ENCODE results near the gene ERBB4.

The ERBB4 gene

DNA sequence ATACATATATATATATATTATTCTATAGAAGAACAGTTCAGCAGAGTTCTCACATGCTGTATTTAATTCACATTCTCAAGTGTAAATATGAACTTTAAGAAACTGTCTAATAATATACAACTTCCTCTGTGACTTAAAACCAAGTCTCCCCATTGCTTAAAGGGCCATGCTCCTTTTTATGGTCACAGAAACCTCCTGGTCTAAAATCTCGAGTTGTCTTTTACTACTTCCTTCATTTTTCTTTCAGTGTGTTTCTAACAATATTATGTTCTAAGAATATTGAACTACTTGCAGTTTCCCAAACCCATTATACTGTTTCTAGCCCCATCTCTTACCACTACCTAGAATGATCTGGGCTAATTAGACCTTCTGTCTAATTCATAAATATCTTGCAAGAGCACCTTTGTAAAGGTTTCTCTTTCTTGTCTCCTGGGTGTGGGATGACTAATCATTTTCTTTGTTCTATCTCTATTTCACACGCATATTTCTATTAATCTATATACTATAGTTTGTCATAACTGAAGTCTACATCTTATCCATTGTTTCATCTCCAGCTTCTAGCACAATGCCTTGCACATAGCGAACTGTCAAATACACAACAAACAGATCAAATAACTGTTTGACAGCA, 48.8 kb downstream of the ERBB4 start:
- TF ChIP-seq, protein P1, sequence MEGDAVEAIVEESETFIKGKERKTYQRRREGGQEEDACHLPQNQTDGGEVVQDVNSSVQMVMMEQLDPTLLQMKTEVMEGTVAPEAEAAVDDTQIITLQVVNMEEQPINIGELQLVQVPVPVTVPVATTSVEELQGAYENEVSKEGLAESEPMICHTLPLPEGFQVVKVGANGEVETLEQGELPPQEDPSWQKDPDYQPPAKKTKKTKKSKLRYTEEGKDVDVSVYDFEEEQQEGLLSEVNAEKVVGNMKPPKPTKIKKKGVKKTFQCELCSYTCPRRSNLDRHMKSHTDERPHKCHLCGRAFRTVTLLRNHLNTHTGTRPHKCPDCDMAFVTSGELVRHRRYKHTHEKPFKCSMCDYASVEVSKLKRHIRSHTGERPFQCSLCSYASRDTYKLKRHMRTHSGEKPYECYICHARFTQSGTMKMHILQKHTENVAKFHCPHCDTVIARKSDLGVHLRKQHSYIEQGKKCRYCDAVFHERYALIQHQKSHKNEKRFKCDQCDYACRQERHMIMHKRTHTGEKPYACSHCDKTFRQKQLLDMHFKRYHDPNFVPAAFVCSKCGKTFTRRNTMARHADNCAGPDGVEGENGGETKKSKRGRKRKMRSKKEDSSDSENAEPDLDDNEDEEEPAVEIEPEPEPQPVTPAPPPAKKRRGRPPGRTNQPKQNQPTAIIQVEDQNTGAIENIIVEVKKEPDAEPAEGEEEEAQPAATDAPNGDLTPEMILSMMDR (conservative IDR thresholded peaks at IDR 0.05; ENCODE audit: low read depth, low read length) = no peak
- Histone ChIP-seq H3K27me3 (ENCODE audit: insufficient read depth, low read depth) (no peaks in the 10 kb centered on the region), H3K79me2 (ENCODE audit: insufficient read depth, low read depth) (no peaks in the 10 kb centered on the region), H3K27ac (no peak overlapping the region), H2AFZ (ENCODE audit: low read depth) (no peak overlapping the region), H4K20me1 (ENCODE audit: insufficient read depth) (no peaks in the 10 kb centered on the region), H3K36me3 (ENCODE audit: insufficient read depth) (no peaks in the 10 kb centered on the region), H3K4me3 (IDR thresholded peaks at IDR 0.05; ENCODE audit: insufficient read depth, low read depth, low read length) (no peak overlapping the region), H3K4me2 (no peak overlapping the region), H3K4me1 (ENCODE audit: low read depth, poor library complexity, severe bottlenecking) (no peaks in the 10 kb centered on the region), H3K9ac (no peak overlapping the region)

DNA sequence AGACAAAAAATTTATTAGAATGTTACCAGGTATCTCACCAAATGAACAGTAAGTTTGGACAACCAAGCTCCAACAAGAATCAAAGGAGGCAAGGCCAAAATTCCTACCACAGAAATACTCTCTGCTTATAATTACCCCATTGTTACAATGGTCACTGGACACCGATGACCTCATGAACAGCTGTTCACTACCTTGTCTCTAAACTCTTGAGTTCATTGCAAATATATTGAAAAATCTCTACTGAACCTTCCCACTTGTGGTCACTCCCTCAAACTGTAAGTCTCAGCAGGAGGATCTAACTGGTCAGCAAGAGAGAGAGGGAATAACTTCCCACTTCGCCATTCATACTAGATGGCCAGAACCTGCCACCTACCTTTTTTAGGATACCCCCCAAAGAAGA, 50.0 kb downstream of the ERBB4 start:
- H4K20me1 ChIP-seq (ENCODE audit: insufficient read depth) = no peaks in the 10 kb centered on the region
- no peaks in the 10 kb centered on the region for H3K27me3 ChIP-seq (ENCODE audit: insufficient read depth, low read depth)
- no peak overlapping the region for H3K27ac ChIP-seq
- no peak overlapping the region for H3K4me3 ChIP-seq (IDR thresholded peaks at IDR 0.05; ENCODE audit: insufficient read depth, low read depth, low read length)
- TF ChIP-seq, protein P1 (conservative IDR thresholded peaks at IDR 0.05; ENCODE audit: low read depth, low read length) = no peak
- H3K4me2 ChIP-seq = no peak overlapping the region
- no peak overlapping the region for H2AFZ ChIP-seq (ENCODE audit: low read depth)
- H3K79me2 ChIP-seq (ENCODE audit: insufficient read depth, low read depth) = no peaks in the 10 kb centered on the region
- H3K4me1 ChIP-seq (ENCODE audit: low read depth, poor library complexity, severe bottlenecking) = no peaks in the 10 kb centered on the region
- H3K36me3 ChIP-seq (ENCODE audit: insufficient read depth) = no peaks in the 10 kb centered on the region
- no peak overlapping the region for H3K9ac ChIP-seq

DNA sequence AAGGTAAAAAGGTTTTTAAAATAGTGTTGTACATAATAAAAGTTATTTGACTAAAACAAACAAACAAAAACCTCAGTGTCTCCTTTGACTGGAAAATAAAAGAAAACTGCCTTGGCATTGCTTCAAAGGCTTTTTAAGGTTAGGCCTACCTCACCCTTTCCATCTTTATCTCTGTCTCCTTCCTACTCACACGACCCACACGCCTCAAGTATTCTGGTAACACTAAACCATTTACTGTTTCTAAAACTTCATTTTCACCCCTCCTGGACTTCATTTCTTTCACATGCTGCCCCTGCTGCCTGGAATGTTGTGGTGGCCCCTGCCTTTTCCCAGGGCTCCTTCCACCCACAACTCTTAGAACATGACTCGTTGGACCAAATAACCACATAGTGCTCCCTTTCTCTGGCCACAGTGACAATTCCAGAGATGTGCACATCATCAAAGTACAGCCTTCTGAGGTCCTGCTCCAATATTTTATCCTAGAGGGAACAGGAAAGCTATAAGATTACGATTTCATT, 54.0 kb downstream of the ERBB4 start:
- Histone ChIP-seq H2AFZ (ENCODE audit: low read depth) (no peak overlapping the region), H3K4me3 (IDR thresholded peaks at IDR 0.05; ENCODE audit: insufficient read depth, low read depth, low read length) (no peak overlapping the region), H3K4me2 (no peak overlapping the region), H3K27me3 (ENCODE audit: insufficient read depth, low read depth) (no peaks in the 10 kb centered on the region), H3K79me2 (ENCODE audit: insufficient read depth, low read depth) (no peaks in the 10 kb centered on the region), H3K36me3 (ENCODE audit: insufficient read depth) (no peaks in the 10 kb centered on the region), H3K4me1 (ENCODE audit: low read depth, poor library complexity, severe bottlenecking) (no peaks in the 10 kb centered on the region), H3K9ac (no peak overlapping the region), H4K20me1 (ENCODE audit: insufficient read depth) (no peaks in the 10 kb centered on the region), H3K27ac (no peak overlapping the region)
- TF ChIP-seq, protein P1 (conservative IDR thresholded peaks at IDR 0.05; ENCODE audit: low read depth, low read length) = no peak

DNA sequence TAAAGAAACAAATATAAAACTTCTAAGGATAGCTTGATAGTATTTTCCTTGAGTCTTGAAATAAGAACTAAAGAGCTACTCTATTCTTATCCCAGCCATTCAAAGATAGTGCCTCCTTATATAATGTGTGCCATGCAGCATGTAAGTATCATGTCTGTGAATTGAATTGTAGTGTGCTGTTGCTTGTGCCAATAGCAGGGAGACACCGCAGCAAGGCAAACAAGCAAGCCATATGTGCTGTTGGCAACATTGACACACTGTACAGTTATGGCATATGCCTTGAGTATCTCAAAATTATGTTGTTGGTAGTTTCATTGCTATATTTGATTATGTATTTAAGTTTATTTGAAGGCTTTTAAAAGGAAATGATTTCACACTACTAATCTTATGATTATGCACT, 58.2 kb downstream of the ERBB4 start:
- TF ChIP-seq, protein P1 (conservative IDR thresholded peaks at IDR 0.05; ENCODE audit: low read depth, low read length) = no peak
- Histone ChIP-seq H3K4me3 (IDR thresholded peaks at IDR 0.05; ENCODE audit: insufficient read depth, low read depth, low read length) (no peak overlapping the region), H3K9ac (no peak overlapping the region), H3K27me3 (ENCODE audit: insufficient read depth, low read depth) (no peaks in the 10 kb centered on the region), H3K36me3 (ENCODE audit: insufficient read depth) (no peaks in the 10 kb centered on the region), H2AFZ (ENCODE audit: low read depth) (no peak overlapping the region), H3K79me2 (ENCODE audit: insufficient read depth, low read depth) (no peaks in the 10 kb centered on the region), H4K20me1 (ENCODE audit: insufficient read depth) (no peaks in the 10 kb centered on the region), H3K4me1 (ENCODE audit: low read depth, poor library complexity, severe bottlenecking) (no peaks in the 10 kb centered on the region), H3K27ac (no peak overlapping the region), H3K4me2 (no peak overlapping the region)

Data from KMS-11 (cell line).